IPS-18a (cell line): ENCODE measurements around the gene GNPNAT1.
"Not testable (repeated sequence)": the region's sequence is repeated elsewhere in the genome, so short reads cannot be mapped to it uniquely, and the experiment has no call there.

Experiments
- H3K27ac ChIP-seq: one replicate; pipeline ENCODE4 v1.5.1; 2013; ENCODE audit warnings: low read length
- H3K27me3 ChIP-seq: one replicate; pipeline ENCODE4 v1.6.1; 2013; ENCODE audit warnings: mild to moderate bottlenecking, low read length; ENCODE audit not compliant: control insufficient read depth, insufficient read depth
- H3K36me3 ChIP-seq: one replicate; pipeline ENCODE4 v1.6.1; 2013; ENCODE audit warnings: low read depth, low read length; ENCODE audit not compliant: control insufficient read depth
- H3K4me1 ChIP-seq: one replicate; pipeline ENCODE4 v1.6.1; 2013; ENCODE audit warnings: low read depth, low read length; ENCODE audit not compliant: control insufficient read depth
- H3K4me3 ChIP-seq: one replicate; pipeline ENCODE4 v1.5.1; 2013; ENCODE audit warnings: low read length
- H3K9ac ChIP-seq: one replicate; pipeline ENCODE4 v1.6.1; 2013; ENCODE audit warnings: mild to moderate bottlenecking, low read length, moderate library complexity
- H3K9me3 ChIP-seq: one replicate; pipeline ENCODE4 v1.6.1; 2013; ENCODE audit warnings: low read depth, low read length; ENCODE audit not compliant: control insufficient read depth

GNPNAT1 gene

DNA sequence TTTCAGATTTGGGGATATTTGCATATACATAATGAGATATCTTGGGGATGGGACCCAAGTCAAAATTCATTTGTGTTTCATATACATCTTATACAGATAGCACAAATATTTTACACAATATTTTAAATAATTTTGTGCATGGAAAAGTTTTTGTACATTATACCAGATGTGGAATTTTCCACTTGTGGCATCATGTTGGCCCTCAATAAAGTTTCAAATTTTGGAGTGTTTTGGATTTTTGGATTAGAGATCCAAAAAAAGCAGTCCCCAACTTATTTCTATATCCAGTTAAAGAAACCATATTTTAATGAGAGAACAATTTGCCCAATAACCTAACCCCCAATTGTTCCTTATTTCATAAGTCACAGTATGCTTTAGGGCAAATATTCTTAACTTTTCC, 4.5 kb downstream of the GNPNAT1 start:
- no peak overlapping the region for H3K9ac ChIP-seq
- H3K27me3 ChIP-seq = no peaks in the 10 kb centered on the region
- H3K9me3 ChIP-seq = no peaks in the 10 kb centered on the region
- H3K4me3 ChIP-seq = no peak overlapping the region
- H3K4me1 ChIP-seq = peaks cover 7% of the 10 kb centered on the region
- H3K36me3 ChIP-seq = peaks cover 10% of the 10 kb centered on the region
- H3K27ac ChIP-seq = no peak overlapping the region

DNA sequence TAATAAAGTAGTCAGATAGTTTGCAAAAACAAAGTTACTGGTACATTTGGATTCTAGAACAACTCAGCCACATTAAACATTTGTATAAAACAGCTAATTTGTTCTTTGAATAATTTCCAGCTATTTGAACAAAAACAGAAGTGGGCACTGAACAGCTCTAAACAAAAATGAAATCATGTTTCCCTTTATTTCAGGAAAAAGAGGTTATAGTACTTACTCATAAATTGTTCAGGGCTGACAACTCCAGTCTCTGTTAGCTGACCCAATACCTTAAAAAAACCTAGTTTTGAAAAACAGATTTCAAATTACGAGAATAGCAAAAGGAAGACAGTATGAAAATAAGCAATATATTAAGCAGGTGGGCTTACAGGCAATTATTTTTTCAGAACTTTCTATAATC, 8.2 kb downstream of the GNPNAT1 start:
- H3K27me3 ChIP-seq = no peaks in the 10 kb centered on the region
- H3K4me3 ChIP-seq = no peak overlapping the region
- H3K27ac ChIP-seq = no peak overlapping the region
- peaks cover 25% of the 10 kb centered on the region for H3K36me3 ChIP-seq
- no peaks in the 10 kb centered on the region for H3K4me1 ChIP-seq
- H3K9me3 ChIP-seq = no peaks in the 10 kb centered on the region
- H3K9ac ChIP-seq = no peak overlapping the region

DNA sequence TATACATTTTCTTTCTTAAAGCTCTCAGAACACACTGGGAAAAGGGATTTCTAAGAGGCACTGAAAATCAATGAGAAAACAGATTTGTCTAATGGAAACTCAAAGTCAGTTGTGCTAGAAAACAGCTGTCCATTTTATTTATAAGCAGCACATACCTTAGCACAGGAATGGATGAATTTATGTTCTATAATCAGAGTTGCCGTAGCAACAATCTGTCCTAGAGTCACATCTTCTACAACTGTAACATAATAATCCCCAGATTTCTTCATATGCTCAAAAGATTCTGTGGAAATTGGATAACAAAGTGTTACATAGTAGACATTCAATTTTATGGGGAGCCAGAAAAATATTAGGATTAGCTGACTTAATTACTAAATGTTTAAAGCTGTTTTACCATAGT, 9.8 kb downstream of the GNPNAT1 start:
- H3K9ac ChIP-seq = no peak overlapping the region
- no peak overlapping the region for H3K4me3 ChIP-seq
- no peaks in the 10 kb centered on the region for H3K9me3 ChIP-seq
- no peaks in the 10 kb centered on the region for H3K27me3 ChIP-seq
- H3K27ac ChIP-seq = no peak overlapping the region
- H3K4me1 ChIP-seq = no peaks in the 10 kb centered on the region
- H3K36me3 ChIP-seq = peaks cover 39% of the 10 kb centered on the region

DNA sequence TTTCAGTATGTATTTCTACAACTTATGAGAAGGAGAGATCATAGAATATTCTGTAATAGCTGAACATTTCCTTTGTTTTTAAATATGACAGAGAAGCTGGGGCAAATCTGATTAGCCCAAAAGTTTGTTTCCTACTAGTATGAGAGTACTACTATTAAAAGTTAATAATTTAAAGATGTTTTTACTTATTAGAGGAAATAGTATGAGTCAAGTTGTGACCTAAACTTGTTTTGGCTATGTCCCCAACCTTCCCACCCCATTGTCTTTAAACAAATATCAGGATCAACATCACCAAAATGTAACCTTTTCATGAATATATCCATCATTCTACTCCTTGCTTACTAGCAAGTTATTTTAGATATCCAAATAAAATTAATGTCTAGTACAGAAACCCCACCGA, 10.5 kb downstream of the GNPNAT1 start:
- Histone ChIP-seq H3K27ac (no peak overlapping the region), H3K4me3 (no peak overlapping the region), H3K9ac (no peak overlapping the region), H3K36me3 (peaks cover 45% of the 10 kb centered on the region), H3K9me3 (no peaks in the 10 kb centered on the region), H3K27me3 (no peaks in the 10 kb centered on the region), H3K4me1 (no peaks in the 10 kb centered on the region)

DNA sequence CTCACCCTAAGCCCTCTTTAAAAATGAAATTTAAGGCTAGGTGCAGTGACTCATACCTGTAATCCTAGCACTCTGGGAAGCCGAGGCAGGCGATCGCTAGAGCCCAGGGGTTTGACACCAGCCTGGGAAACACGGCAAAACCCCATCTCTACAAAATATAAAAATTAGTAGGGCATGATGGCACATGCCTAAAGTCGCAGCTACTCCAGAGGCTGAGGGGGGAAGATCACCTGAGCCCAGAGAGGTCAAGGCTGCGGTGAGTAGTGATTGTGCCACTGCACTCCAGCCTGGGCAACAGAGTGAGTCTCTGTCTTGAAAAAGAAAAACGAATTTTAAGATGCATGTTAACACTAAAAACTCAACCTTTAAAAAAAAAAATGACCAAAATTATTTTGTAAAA, 12.7 kb downstream of the GNPNAT1 start:
- Histone ChIP-seq H3K27ac (no peak overlapping the region), H3K4me1 (no peaks in the 10 kb centered on the region), H3K27me3 (no peaks in the 10 kb centered on the region), H3K9me3 (no peaks in the 10 kb centered on the region), H3K4me3 (no peak overlapping the region), H3K36me3 (peaks cover 61% of the 10 kb centered on the region), H3K9ac (no peak overlapping the region)

DNA sequence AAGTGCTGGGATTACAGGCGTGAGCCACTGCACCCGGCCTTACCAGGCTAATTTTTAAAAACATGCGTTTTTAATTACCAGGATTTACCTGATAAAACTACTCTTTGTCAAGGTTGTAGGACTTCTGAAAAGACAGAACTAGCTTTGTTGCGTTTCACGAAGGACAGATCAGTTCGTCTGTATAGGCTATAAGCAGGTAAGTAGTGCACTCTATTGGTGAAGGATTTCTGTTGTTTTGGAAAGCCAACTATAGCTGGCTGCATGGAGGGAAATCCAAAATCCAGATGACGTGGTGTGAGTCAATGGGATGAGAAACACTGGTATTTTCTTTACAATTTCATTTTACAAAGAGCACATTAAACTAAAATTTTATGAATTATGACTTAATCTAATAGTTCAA, 14.6 kb downstream of the GNPNAT1 start:
- H3K36me3 ChIP-seq = peaks cover 54% of the 10 kb centered on the region
- no peaks in the 10 kb centered on the region for H3K27me3 ChIP-seq
- no peak overlapping the region for H3K4me3 ChIP-seq
- no peaks in the 10 kb centered on the region for H3K9me3 ChIP-seq
- no peaks in the 10 kb centered on the region for H3K4me1 ChIP-seq
- no peak overlapping the region for H3K27ac ChIP-seq
- H3K9ac ChIP-seq = no peak overlapping the region

DNA sequence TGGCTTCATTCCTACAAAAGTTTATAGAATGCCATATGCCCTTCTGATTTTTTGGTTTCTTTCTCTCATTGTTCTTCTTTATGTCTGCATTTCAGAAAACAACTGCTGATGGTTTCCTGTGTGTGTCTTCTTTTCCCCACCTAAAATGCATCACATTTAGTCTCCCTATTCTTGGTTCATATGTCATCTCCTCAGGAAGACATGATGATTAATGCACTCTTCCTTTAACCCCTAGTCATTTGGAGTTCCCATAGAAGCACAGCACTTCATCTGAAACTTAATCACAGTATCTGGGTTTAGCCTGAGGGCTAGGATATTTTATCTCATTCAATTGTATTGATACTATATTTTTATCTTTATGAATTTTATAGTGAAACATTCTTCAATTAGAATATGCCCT, 21.5 kb downstream of the GNPNAT1 start:
- no peak overlapping the region for H3K4me3 ChIP-seq
- no peaks in the 10 kb centered on the region for H3K27me3 ChIP-seq
- H3K36me3 ChIP-seq = peaks cover 49% of the 10 kb centered on the region
- no peak overlapping the region for H3K27ac ChIP-seq
- H3K9me3 ChIP-seq = no peaks in the 10 kb centered on the region
- H3K9ac ChIP-seq = no peak overlapping the region
- H3K4me1 ChIP-seq = no peaks in the 10 kb centered on the region

DNA sequence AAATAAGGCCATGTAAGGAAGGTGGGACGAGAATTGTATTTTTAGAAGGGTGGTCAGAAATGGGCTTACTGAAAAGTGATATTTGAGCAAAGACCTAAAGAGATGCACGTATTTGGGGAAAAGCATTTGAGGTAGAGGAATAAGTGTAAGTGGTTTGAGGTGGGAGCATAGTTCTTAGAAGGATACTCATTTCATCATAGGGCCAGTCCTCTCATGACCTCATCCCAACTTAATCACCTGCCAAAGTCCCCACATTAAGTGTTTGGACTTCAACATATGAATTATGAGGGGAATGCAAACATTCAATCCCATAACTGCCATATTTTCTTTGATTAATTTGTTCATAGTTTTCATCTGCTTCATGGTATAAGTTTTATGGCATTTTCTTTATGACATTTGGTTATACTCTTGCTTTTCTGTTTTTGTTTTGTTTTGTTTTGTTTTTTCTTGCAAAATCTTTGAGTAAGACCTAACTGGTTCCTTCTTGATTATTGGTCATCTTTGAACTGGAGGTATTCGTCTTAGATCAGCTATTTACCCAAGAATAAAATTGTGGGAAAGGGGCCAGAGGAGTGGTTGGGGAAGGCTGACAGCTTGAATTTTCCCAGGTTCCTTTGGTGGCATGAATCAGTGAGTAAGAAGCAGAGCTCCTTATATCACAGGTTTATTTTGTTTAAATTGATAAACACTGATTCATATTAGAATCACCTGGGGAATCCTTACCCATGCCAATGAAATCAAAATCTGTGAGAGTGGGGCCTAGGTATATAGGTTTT, 24.2 kb downstream of the GNPNAT1 start:
- H3K36me3 ChIP-seq = peaks cover 39% of the 10 kb centered on the region
- H3K27ac ChIP-seq = no peak overlapping the region
- no peak overlapping the region for H3K9ac ChIP-seq
- H3K27me3 ChIP-seq = no peaks in the 10 kb centered on the region
- H3K4me3 ChIP-seq = no peak overlapping the region
- no peaks in the 10 kb centered on the region for H3K4me1 ChIP-seq
- no peaks in the 10 kb centered on the region for H3K9me3 ChIP-seq

DNA sequence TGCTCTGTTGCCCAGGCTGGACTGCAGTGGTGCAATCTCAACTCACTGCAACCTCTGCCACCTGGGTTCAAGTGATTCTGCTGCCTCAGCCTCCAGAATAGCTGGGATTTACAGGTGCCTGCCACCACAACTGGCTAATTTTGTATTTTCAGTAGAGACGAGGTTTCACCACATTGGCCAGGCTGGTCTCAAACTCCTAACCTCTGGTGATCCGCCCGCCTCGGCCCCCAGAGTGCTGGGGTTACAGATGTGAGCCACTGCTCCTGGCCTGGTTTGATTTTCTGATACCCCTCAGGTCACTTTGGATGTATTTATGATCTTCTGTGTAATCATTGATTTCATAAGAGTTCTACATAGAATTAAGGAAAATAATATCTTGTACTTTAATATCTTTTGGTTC, 28.5 kb downstream of the GNPNAT1 start:
- H3K9ac ChIP-seq, H3K27ac ChIP-seq, H3K4me1 ChIP-seq, H3K27me3 ChIP-seq, H3K9me3 ChIP-seq, H3K4me3 ChIP-seq: not testable (repeated sequence)
- peaks cover 18% of the 10 kb centered on the region for H3K36me3 ChIP-seq

DNA sequence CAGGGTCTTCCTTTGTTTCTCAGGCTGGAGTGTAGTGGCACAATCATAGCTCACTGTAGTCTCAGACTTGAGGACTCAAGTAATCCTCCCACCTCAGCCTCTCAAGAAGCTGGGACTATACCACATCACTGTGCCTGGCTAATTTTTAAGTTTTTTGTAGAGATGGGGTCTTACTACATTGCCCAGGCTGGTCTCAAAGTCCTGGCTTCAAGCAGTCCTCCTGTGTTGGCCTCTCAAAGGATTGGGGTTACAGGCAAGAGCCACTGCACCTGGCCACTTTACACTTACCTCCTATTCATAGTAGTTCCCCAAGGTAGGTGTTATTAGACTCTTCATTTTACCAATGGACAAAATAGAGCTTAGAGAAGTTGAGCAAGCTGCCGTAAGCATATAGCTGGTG, 32.3 kb downstream of the GNPNAT1 start:
- no peaks in the 10 kb centered on the region for H3K9me3 ChIP-seq
- H3K4me3 ChIP-seq = no peak overlapping the region
- H3K9ac ChIP-seq = no peak overlapping the region
- no peaks in the 10 kb centered on the region for H3K4me1 ChIP-seq
- peaks cover 7% of the 10 kb centered on the region for H3K36me3 ChIP-seq
- H3K27ac ChIP-seq = no peak overlapping the region
- no peaks in the 10 kb centered on the region for H3K27me3 ChIP-seq

DNA sequence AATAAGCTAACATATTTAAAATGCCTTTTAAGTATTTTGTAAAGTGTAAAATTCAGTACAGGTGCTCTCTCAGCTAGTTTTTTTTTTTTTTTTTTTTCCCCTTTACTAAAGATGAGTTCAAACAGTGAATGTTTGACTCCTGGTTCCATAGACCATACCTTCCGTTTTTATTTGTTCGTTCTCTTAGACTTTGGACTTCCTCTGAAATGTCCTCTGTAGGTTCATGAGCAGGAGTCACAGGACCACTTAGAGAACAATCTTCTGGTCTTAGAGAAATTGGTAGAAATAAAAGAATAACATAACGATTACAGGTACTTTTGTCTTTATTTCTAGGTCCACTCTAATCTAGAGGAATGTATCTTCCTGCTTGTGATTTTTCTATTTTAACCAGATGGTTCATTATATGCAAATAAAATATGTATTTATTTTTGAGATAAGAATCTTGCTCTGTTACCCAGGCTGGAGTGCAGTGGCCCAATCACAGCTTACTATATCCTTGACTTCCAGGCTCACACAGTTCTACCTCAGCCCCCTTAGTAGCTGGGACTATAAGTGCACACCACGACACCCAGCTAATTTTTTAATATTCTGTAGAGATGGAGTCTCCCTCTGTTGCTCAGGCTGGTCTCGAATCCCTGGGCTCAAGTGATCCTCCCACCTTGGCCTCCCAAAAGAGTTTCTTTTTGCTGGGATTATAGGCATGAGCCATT, 35.6 kb downstream of the GNPNAT1 start:
- H3K27ac ChIP-seq = no peak overlapping the region
- H3K36me3 ChIP-seq = peaks cover 13% of the 10 kb centered on the region
- no peak overlapping the region for H3K9ac ChIP-seq

More for the DNA sequence above, 35.6 kb downstream of the GNPNAT1 start:
- H3K9me3 ChIP-seq = no peaks in the 10 kb centered on the region
- H3K4me1 ChIP-seq = no peaks in the 10 kb centered on the region
- no peaks in the 10 kb centered on the region for H3K27me3 ChIP-seq
- H3K4me3 ChIP-seq = no peak overlapping the region
